GM23248 (cell line): Measurements from ENCODE around the gene JAK2.

Experiments
- EZH2 ChIP-seq: fragments of 200-600 bp; sonication (generic); IDR thresholded peaks from 2 replicates; pipeline ENCODE4 v1.6.1; 2018; ENCODE audit warnings: antibody characterized with exemption, mild to moderate bottlenecking; ENCODE audit not compliant: insufficient read depth, poor library complexity, severe bottlenecking
- EZH2phosphoT487 ChIP-seq: fragments of 200-600 bp; sonication (generic); IDR thresholded peaks from 2 replicates; pipeline ENCODE4 v1.6.1; 2018; ENCODE audit warnings: antibody characterized with exemption, moderate library complexity, mild to moderate bottlenecking, low read depth; ENCODE audit not compliant: insufficient read depth

DNA sequence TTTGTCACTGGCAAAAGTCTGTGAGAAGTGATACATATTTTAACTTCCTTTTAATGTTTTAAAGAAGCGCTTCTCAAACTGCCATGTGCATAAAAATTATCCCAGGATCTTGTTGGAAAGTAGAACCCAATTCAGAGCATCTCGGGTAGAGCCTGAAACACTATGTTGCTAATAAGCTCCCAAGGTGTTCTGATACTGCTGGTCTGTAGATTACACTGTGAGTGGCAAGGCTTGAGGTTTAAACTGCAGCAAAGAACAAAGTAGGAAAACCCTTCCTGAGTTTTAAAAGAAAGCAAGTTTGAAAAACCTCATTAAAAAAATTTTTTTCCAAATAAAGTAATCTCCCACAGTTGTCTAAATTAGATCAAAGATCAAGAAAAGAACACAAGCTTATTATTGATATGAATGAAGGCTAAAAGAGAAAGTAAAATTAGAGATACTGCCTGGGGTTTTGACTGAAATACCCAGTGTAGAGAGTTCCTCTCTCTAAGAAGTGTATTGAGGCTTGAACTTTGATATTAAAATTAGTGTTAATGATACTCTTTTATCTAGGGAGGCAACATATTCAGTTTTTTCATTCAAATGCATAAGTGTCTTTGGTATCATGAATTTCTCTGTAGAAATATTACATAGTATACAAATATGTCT, 19.8 kb upstream of the JAK2 start:
- TF ChIP-seq EZH2: no peak
- TF ChIP-seq EZH2phosphoT487: no peak
